Keratinocyte (primary cell): ENCODE results near the gene SNAPC1. TPM values are rescaled to one million over a fixed set of nuclear protein-coding genes. Genes with fewer than 3 reads are reported as not detected.

Experiments
- DNase-seq: peaks from one replicate; pipeline ENCODE4 v3.0.0-alpha.2; 2011; ENCODE audit warnings: low read depth, missing footprints, low spot score
- FAIRE-seq: peaks from 2 replicates; lab custom pipeline; 2011; peaks lifted over from hg19 to GRCh38; lab: Jason Lieb, UNC
- H2AFZ ChIP-seq: 2 replicates; pipeline ENCODE4 v1.6.0; 2012; ENCODE audit warnings: low read length, control low read depth, inconsistent platforms; ENCODE audit not compliant: control insufficient read depth
- H3K27ac ChIP-seq: 2 replicates; pipeline ENCODE4 v1.5.1; 2011; ENCODE audit warnings: low read length; ENCODE audit not compliant: control insufficient read depth, insufficient read depth
- H3K27me3 ChIP-seq: 3 replicates; pipeline ENCODE4 v1.6.0; 2011; ENCODE audit warnings: low read length; ENCODE audit not compliant: control insufficient read depth, insufficient read depth; ENCODE audit errors: extremely low read depth
- H3K36me3 ChIP-seq, 2 experiments: 2 replicates in 1 of 2; 3 replicates in 1 of 2; pipeline ENCODE4 v1.5.1; 2011; ENCODE audit warnings: low read length in 2 of 2, mild to moderate bottlenecking in 1 of 2; ENCODE audit not compliant: control insufficient read depth in 2 of 2, insufficient read depth in 2 of 2; ENCODE audit errors: extremely low read depth in 1 of 2
- H3K4me1 ChIP-seq: 3 replicates; pipeline ENCODE4 v1.5.1; 2011; ENCODE audit warnings: low read length; ENCODE audit not compliant: control insufficient read depth, insufficient read depth; ENCODE audit errors: extremely low read depth
- H3K4me2 ChIP-seq: 3 replicates; pipeline ENCODE4 v1.6.0; 2011; ENCODE audit warnings: low read depth, low read length; ENCODE audit not compliant: control insufficient read depth, insufficient read depth; ENCODE audit errors: extremely low read depth
- H3K4me3 ChIP-seq, 3 experiments: fragments of 200-600 bp in 1 of 3; sonication (generic) in 1 of 3; 2 replicates in 2 of 3; 3 replicates in 1 of 3; pipeline ENCODE4 v1.5.1; 2011 to 2016; ENCODE audit warnings: low read length in 3 of 3, mild to moderate bottlenecking in 3 of 3, control low read depth in 2 of 3, inconsistent platforms in 1 of 3, low read depth in 1 of 3, mixed read lengths in 1 of 3, mixed run types in 1 of 3, moderate library complexity in 1 of 3; ENCODE audit not compliant: control insufficient read depth in 2 of 3, insufficient read depth in 2 of 3; ENCODE audit errors: extremely low read depth in 1 of 3
- H3K79me2 ChIP-seq: 2 replicates; pipeline ENCODE4 v1.6.0; 2012; ENCODE audit warnings: low read length; ENCODE audit not compliant: control insufficient read depth, insufficient read depth
- H3K9ac ChIP-seq: 3 replicates; pipeline ENCODE4 v1.6.0; 2011; ENCODE audit warnings: low read length; ENCODE audit not compliant: control insufficient read depth, insufficient read depth; ENCODE audit errors: extremely low read depth
- H3K9me1 ChIP-seq: 3 replicates; pipeline ENCODE4 v1.6.0; 2011; ENCODE audit warnings: low read length; ENCODE audit not compliant: control insufficient read depth, insufficient read depth; ENCODE audit errors: extremely low read depth
- H3K9me3 ChIP-seq: 2 replicates; pipeline ENCODE4 v1.5.1; 2012; ENCODE audit warnings: low read depth, low read length; ENCODE audit not compliant: control insufficient read depth
- H4K20me1 ChIP-seq: 3 replicates; pipeline ENCODE4 v1.6.0; 2011; ENCODE audit warnings: low read length; ENCODE audit not compliant: control insufficient read depth, insufficient read depth; ENCODE audit errors: extremely low read depth
- CTCF ChIP-seq, 3 experiments: IDR thresholded peaks in 1 of 3; conservative IDR thresholded peaks in 1 of 3; optimal IDR thresholded peaks in 1 of 3; 2 replicates in 2 of 3; 3 replicates in 1 of 3; pipeline versions ENCODE3 to v1.5.1; 2011; ENCODE audit warnings: low read length in 3 of 3, mild to moderate bottlenecking in 3 of 3, moderate library complexity in 2 of 3, control low read depth in 1 of 3, inconsistent platforms in 1 of 3; ENCODE audit not compliant: insufficient read depth in 2 of 3; ENCODE audit errors: extremely low read depth in 1 of 3
- EZH2 ChIP-seq: IDR thresholded peaks from one replicate; pipeline ENCODE4 v1.6.1; 2012; ENCODE audit warnings: inconsistent platforms, mild to moderate bottlenecking, low read length, moderate library complexity
- dilution Hi-C: fragments of 300-500 bp; cut with MboI; formaldehyde crosslinking; loops from one replicate; pipeline ENCODE4 v1.7.0; 2020; ENCODE audit warnings: low sequenced_read_pairs; ENCODE audit not compliant: extremely low pct_ligation_motif_present
- polyA plus RNA-seq, 5 experiments: library from polyadenylated mRNA; depleted of rRNA in 3 of 5; stranded (reverse) in 3 of 5; stranded (forward) in 1 of 5; unstranded in 1 of 5; fragments of >200 nt; gene quantifications; 1 replicate in 1 of 5; 2 replicates in 3 of 5; 3 replicates in 1 of 5; pipeline versions ENCODE4 v1.2.1 to v1.2.3, GENCODE V29; 2011 to 2012; ENCODE audit warnings: missing spikeins in 2 of 5, low read depth in 1 of 5, low replicate concordance in 1 of 5

Gene SNAPC1
- polyA plus RNA-seq, 1 donor (not counting 4 experiments of a cell fraction or from before 2014, with no cell fraction given), result 17.7 TPM

- H3K4me2 ChIP-seq, result no peak overlapping the region
- H3K36me3 ChIP-seq, result no peaks in the 10 kb centered on the region
- peak; percentile 92 to 97 (median 96) for TF ChIP-seq CTCF (optimal IDR thresholded peaks at IDR 0.05 in 1 of 3, IDR thresholded peaks at IDR 0.05 in 1 of 3, conservative IDR thresholded peaks at IDR 0.05 in 1 of 3; ENCODE audit: extremely low read depth in 1 of 3, insufficient read depth in 2 of 3, low read length in 3 of 3)
- TF ChIP-seq EZH2, result no peak
- dilution Hi-C loops, result no loop called here
- H3K79me2 ChIP-seq, result no peaks in the 10 kb centered on the region
- H3K4me1 ChIP-seq, result peaks cover 2% of the 10 kb centered on the region
- no peaks in the 10 kb centered on the region for H3K9me3 ChIP-seq
- FAIRE-seq (peak; percentile 91), DNase-seq (peak; percentile 32)
- no peak overlapping the region for H2AFZ ChIP-seq
- no peaks in the 10 kb centered on the region for H3K9me1 ChIP-seq
- H3K4me3 ChIP-seq, result no peak overlapping the region
- H3K27me3 ChIP-seq, result no peaks in the 10 kb centered on the region
- no peak overlapping the region for H3K9ac ChIP-seq
- no peak overlapping the region for H3K27ac ChIP-seq
- H4K20me1 ChIP-seq, result no peaks in the 10 kb centered on the region
These were observed 75.4 kb downstream of the SNAPC1 start for GRCh38 chr14:61837336-61838229.

GRCh38 chr14:61838661-61839245, 76.5 kb downstream of the SNAPC1 start:
- no peaks in the 10 kb centered on the region for H3K9me1 ChIP-seq
- H2AFZ ChIP-seq, result no peak overlapping the region
- no peaks in the 10 kb centered on the region for H3K27me3 ChIP-seq
- H3K4me1 ChIP-seq, result peaks cover 2% of the 10 kb centered on the region
- no peaks in the 10 kb centered on the region for H3K36me3 ChIP-seq
- no peaks in the 10 kb centered on the region for H3K9me3 ChIP-seq
- dilution Hi-C loops, result no loop called here
- TF ChIP-seq CTCF (optimal IDR thresholded peaks at IDR 0.05 in 1 of 3, IDR thresholded peaks at IDR 0.05 in 1 of 3, conservative IDR thresholded peaks at IDR 0.05 in 1 of 3; ENCODE audit: extremely low read depth in 1 of 3, insufficient read depth in 2 of 3, low read length in 3 of 3) (no peak), EZH2 (no peak)
- H3K4me2 ChIP-seq, result no peak overlapping the region
- no peaks in the 10 kb centered on the region for H4K20me1 ChIP-seq
- no peak overlapping the region for H3K27ac ChIP-seq
- no peak for FAIRE-seq
- no peak overlapping the region for H3K4me3 ChIP-seq
- no peak for DNase-seq
- H3K79me2 ChIP-seq, result no peaks in the 10 kb centered on the region
- H3K9ac ChIP-seq, result no peak overlapping the region
